Coronary artery (tissue), 2 donors: ENCODE results near the gene SLC32A1.
A peak's percentile ranks its signal among the peaks of the same experiment; 100 is the strongest.

ENCODE experiments used
- DNase-seq: peaks from one replicate; pipeline ENCODE4 v3.0.0-alpha.2; 2017; ENCODE audit warnings: low spot score
- H3K27ac ChIP-seq, 2 donors: fragments of 200-600 bp; sonication (generic); one replicate each; pipeline ENCODE4 v1.5.1; 2016 to 2019
- H3K4me3 ChIP-seq: fragments of 200-600 bp; sonication (generic); 2 replicates; pipeline ENCODE4 v1.5.1; 2016; ENCODE audit warnings: mild to moderate bottlenecking, moderate library complexity
- CTCF ChIP-seq: fragments of 200-600 bp; sonication (generic); IDR thresholded peaks from one replicate; pipeline ENCODE4 v1.5.1; 2019; ENCODE audit warnings: antibody characterized with exemption

SLC32A1 gene

DNA sequence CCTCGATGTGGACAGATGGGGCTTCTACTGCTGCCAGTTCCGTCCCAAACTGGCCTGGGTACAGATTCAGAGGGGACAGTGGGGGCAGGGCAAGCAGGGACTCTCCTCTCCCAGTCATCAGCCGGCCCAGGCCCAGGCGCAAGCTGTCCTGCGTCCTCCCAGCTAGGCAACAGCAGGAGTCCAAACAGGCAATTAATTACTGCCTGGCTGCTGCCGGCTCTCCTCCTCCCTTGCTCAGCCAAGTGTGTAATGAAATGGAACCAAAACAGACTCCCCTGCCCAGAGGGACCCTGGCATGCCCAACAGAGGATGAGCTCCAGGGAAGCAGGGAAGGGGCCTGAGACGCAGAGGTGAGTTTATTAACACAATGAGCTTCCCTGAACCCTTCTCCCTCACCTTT lies 17.8 kb upstream of the SLC32A1 start:
- H3K4me3 ChIP-seq: no peak overlapping the region
- DNase-seq: no peak
- H3K27ac ChIP-seq: no peak overlapping the region
- TF ChIP-seq CTCF: no peak

GRCh38 chr20:38714308-38714707 lies 10.0 kb upstream of the SLC32A1 start:
- DNase-seq: no peak
- Histone ChIP-seq H3K4me3 (no peak overlapping the region), H3K27ac (no peak overlapping the region)
- no peak for TF ChIP-seq CTCF

DNA sequence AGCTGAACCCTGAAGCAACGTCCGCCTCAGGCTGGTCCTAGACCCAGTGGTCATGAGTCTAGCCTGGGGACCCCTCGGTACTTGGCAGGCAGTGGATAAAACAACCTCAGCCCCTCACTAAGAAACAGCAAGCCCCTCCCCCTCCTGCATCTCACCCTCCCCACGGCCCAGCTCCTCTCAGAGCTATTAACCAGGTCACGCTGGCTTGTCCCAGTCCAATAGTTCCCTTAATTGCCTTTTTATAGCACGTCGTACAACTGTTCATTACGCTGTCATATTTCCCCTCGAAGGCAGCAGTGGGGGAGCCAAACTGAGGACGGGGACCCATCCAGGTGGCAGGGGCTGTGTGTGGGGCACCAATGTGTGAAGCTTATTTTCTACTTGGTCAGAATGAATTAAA lies 8.6 kb upstream of the SLC32A1 start:
- Histone ChIP-seq H3K4me3 (no peak overlapping the region), H3K27ac (no peak overlapping the region)
- TF ChIP-seq CTCF: no peak
- DNase-seq: no peak

DNA sequence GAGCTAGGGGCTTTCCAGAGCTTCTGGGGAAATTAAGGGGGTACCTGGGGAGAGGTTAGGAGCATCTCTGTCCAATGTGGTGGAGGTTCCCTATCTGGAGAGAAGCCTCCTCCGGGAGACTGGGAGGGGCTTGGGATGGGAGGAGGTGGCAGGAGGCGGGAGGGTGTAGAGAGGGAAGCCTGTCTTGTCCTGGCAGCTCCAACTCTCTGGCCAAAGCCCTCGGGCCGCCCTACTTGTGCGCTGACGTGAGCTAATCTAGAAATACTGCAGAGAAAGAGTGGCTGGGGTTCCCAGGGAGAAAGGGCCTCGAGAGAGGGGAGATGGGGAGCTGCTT lies 1.6 kb upstream of the SLC32A1 start:
- no peak for TF ChIP-seq CTCF
- no peak overlapping the region for H3K4me3 ChIP-seq
- H3K27ac ChIP-seq: no peak overlapping the region
- no peak for DNase-seq

DNA sequence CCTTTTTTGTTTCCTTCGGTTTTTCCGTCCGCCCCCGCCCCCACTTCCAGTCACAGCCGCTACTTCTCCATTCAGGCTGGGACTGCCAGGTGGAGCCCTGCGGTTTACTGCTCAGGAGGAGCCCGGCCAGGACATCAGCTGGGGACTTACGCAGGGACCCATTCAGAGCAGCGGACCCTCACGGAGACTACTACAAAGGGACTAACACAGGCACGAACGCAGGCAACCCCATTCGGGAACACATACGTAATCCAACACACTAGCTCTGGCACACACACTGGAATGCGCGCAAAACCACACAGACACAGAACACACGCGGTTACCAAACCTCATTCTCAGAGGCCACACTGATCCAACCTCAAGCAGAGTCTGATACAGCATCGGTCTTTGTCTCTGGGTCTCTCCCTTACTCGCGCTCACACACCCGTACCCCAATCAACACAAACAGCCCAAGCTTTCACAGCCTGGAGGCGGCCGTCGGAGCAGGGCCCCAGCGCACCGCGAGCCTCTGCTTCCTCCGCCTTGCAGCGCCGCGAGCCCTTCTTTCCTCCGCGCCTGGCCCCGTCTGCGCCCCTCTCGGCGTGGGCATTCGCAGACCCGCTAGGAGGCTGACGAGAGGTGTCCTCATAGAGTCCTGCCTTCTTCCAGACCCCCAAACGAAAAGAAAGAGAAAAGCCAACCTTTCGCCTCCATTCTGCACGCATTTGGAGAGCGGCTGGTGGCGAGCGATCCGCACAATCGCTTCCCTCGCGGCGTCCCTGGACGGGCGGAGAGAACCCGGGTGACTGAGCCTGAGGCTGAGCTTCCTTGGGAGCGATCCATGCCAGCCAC lies 1.1 kb upstream of the SLC32A1 start:
- no peak overlapping the region for H3K4me3 ChIP-seq
- TF ChIP-seq CTCF: no peak
- no peak for DNase-seq
- no peak overlapping the region for H3K27ac ChIP-seq

- DNase-seq: no peak
- no peak for TF ChIP-seq CTCF
- H3K27ac ChIP-seq: no peak overlapping the region
- H3K4me3 ChIP-seq: peak overlapping the region; percentile 50
Observed at GRCh38 chr20:38724626-38725147, 401 bp downstream of the SLC32A1 start.
